NCI-H1105 treated with DMSO at 0.1 percent for 48 hours (cell line): ENCODE measurements around the gene TSPAN7.

Experiments used
- DNase-seq: peaks from one replicate; lab custom pipeline; 2025; lab: John Stamatoyannopoulos, UW

TSPAN7 gene

GRCh38 chrX:38646129-38646528, 84.8 kb downstream of the TSPAN7 start:
- DNase-seq = no peak

GRCh38 chrX:38649221-38649620, 87.9 kb downstream of the TSPAN7 start:
- DNase-seq = no peak

DNA sequence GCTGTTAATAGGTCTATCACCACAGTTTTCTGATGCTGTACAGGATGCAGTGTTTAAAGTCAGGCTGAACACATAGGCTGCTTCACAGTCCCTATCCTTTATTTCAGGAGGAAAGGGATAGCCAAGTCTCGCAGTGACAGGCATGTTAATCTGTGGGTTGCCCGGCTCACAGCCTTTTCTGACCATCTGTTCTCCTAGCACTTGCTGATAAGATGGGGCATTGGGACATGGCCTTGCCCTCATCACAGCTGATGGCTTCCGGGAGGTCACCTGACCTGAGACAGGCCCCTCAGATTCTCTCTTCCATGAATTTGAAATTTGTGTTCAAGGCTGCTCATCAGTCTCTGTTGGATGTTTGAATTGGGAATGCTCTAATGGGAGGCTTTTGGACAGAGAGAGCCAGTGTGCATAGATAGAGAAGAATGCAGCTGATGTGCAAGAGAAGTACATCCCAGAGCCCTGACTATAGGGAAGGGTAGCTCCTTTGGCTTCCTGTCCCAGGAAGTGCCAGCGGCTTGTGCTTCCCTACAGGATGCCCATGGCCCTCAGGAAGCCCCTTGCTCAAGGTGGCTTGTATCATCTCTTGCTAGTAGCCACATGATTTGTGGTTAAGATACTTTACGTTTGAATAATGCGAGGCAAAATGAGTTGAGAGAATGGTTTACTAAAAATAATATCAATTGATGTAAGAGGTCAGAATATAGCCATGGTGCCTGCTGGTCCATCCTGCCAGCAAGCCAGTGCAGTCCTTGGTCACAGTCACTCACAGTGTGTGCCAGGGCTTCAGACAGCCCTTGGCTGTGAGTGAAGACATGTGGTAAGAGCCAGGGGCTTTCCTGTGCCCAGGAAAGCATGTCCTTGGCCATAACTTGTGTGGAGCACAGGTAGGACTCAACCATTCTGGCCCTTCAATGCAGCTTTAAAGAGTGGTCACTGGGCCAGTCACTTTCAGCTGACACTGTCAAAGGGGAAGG, 88.6 kb downstream of the TSPAN7 start:
- DNase-seq = no peak

DNA sequence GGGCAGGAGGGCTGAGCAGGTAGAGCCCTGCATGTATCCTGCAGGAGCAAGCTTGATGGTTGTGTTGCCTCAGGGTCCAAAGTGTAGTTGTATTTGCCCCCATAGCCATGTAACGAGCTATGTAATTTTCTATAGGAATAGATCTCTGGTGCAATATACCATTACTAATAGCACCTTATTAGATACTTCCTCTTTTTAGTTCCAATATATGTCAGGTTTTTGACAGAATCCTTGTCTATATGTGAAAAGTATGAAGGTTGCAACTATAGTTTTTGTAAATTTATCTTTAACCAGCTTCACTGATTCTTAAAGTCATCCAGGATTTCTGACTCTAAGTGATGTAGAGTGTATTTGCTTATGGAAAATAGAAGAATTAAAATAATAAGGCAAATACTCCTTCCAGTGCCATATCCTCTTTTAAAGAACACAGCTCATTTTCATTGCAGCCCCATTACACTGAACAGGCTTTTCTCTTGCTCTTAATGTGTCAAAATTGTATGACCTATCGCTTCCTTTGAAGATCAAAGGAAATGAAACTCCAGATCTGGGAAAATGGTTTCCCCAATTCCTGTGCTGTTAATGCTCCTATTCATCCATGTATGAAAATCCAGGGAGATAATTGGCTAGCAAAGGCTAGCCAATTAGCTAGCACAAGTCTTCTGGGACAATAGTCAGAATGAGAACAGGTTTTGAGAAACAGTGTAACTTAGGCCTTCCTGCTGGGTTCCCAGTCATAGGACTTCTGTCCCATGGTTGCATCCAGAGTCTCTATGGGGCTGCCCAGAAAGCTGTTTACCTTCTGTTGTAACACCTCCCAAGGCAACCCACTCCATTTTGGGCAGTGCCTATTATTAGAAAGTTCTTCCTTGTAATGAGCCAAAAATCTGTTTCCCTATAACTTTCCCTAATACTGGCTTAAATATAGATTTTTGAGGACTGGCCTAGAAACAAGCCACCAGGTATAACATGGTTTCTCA, 90.6 kb downstream of the TSPAN7 start:
- DNase-seq = no peak

DNA sequence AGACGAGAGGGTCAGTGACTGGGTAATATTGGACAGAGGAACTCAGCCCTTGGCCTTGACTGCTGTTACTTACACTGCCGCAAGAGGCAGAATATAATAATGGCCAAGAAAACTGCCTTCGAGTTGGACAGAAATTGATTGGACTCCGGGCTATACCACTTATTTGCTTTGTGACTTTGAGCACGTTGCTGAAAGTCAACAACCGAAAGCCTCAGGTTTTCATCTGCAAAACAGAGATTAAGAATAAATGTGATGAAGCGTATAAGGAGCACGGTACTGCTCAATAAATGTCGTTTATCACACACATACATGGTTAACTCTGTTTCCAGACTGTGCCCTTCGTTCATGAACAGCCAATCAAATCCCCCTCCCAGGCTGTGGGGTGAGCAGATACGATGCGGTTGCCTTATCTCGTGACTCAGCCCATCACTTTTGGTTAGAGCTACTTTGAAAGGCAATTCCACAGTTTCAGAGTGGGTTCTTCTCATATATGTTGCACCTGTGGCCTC, 91.6 kb downstream of the TSPAN7 start:
- DNase-seq = no peak

GRCh38 chrX:38654302-38654701, 93.0 kb downstream of the TSPAN7 start:
- peak; percentile 46 for DNase-seq

- no peak for DNase-seq
Observed at GRCh38 chrX:38656350-38656915, 95.1 kb downstream of the TSPAN7 start.

- DNase-seq = no peak
Observed at GRCh38 chrX:38657562-38657961, 96.2 kb downstream of the TSPAN7 start.

DNA sequence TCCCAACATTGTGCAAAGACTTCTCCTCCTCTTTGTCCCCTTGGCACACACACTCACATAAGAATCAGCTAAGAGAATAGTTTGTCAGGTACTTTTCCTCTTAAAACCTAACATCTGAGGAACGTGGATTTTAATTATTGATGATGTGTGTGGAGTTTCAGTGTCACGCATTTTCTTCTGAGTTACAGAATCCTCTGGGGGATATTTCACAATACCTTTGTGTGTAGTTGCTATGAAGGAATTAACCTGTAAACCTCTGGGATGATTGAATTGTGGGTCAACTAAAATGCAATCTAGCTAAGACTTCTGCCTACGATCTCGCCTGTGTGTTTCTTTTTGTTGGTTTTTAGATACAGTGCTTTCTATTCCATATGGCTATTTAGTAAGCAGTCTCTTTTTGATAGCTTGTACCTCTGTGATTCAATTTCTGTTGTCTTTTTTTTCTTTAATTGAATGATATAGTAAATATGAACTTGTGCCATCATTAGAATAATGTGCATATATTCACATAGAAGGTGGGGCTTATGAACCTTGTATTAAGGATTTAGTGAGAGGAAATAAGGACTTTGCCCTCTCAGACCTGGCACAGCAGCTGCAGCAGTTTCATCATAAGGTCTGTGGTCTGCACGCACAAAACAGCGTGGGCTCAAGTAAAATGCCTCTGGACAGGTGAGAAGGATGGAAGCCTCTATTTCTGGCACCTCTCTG, 99.2 kb downstream of the TSPAN7 start:
- DNase-seq = no peak

DNA sequence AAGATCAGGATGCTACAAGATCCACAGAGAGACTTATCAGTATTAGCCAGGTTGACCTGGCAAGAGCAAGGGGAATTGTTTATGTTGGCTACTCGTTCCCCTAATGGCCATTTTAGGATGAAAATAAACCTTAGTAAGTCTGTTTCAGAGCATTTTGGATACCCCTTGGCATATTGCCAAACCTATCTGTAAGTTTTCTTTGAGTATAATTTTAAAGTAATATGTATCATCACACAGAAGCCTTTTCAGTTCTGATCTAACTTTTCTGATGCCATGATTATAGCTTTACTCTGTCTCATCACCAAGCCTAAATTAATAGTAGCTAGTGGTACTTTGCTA, 99.7 kb downstream of the TSPAN7 start:
- DNase-seq = no peak

GRCh38 chrX:38661561-38661960, 100.2 kb downstream of the TSPAN7 start:
- DNase-seq = no peak

DNA sequence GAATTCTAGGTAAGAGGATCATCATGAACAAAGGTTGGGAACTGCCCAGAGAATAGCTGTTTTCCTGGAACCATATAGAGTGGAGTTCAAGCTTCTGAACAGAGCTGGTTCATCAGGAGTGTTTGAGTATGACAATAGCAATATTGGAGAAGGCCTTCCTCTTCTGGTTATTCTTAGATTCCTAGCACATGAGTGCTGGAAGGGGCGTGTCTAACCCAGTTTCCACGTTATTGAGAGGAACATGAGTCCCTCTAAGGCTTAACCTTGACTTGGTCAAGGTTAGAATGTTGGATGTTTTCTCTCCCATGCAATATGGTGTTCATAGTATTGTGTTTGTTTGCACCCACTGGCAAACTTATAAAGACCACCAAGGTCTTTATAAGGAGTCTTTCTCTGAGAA, 101.3 kb downstream of the TSPAN7 start:
- no peak for DNase-seq

- peak; percentile 35 for DNase-seq
Observed at GRCh38 chrX:38664285-38664684, 102.9 kb downstream of the TSPAN7 start.

DNA sequence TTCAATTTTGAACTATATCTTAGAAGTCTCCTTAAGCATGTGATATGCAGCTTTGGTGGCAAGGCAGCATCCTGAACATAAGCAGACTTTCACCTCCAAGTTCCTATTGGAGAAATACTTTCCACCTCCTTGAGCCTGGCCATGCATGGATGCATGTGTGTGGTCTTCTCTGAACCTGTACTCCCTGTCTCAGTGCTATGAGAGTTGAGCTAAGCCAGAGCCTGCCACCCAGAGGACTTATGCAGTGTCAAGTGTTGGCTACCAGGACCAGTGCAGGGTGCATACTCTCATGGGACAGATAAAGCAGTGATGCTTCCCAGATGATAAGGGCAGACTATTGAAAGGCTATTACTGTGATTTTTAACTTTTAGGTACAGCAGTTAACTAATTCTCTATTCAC, 105.6 kb downstream of the TSPAN7 start:
- DNase-seq = no peak

DNA sequence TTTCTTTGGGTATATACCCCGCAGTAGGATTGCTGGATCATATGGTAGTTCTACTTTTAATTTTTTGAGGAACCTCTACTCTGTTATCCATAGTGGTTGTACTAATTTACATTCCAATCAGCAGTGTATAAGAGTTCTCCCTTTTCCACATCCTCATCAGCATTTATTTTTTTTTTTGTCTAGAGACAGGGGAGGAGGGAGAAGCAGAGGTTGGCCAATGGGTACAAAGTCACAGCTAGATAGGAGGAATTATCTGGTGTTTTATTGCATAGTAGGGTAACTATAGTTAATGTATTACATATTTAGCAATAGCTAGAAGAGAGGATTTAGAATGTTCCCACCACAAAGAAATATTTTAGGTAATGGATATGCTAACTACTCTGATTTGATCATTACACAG, 107.4 kb downstream of the TSPAN7 start:
- no peak for DNase-seq

- no peak for DNase-seq
Observed at GRCh38 chrX:38669428-38669827, 108.1 kb downstream of the TSPAN7 start.

DNA sequence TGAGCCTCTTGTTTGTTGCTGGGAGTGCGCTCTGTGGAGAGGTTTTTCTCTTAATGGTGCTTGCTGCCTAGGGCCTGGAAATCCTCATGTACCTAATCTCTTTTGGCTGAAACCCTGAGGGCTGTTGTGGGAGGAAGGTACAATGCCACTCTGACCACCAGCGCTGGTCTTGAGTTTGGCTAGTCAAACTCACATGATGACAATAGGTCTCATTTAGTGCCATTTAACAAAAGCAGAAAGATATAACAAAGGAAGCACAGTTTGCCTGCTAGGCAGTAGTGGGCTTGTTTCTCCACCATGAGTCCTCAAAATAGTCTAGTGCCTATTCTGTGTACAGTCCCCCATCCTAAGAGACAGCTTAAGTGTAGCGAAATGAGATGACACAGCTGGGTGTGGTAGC, 111.3 kb downstream of the TSPAN7 start:
- DNase-seq = no peak

GRCh38 chrX:38675856-38676255, 114.5 kb downstream of the TSPAN7 start:
- DNase-seq = no peak

DNA sequence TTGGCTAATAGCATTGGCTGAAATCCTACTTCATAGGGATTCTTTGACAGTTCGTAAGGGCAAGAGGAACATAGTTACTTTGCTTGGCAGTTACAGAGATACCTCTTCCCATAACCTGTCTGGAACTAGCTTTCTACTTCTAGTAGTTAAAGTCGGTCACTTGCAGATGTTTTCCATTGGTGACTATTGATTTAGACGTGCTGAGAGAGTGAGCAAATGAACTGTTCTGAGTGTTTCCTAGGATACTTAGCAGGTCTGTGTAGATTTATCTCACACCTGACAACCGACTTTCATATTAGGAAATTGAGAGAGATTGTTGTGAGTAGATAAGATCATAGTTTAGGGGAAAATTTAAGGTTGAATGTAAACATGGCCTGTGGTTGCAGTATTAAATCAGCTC, 116.8 kb downstream of the TSPAN7 start:
- no peak for DNase-seq

DNA sequence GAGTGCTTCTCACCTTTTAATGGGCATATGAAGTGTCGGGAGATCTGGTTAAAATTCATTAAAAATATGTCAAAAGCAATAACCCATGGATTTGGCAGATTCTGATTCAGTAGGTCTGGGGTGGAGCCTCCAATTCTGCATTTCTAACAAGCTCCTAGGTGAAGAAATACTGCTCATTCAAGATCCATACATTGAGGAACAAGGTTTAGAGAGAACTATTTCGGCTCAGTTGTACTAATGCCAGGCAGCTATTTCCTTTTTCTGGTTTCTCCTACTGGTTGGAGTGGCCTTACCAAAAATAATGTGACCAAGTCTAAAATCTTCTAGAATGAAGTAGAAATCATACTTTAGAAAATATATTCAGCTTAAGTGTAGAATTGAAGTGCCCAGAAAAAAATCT, 117.5 kb downstream of the TSPAN7 start:
- no peak for DNase-seq

DNA sequence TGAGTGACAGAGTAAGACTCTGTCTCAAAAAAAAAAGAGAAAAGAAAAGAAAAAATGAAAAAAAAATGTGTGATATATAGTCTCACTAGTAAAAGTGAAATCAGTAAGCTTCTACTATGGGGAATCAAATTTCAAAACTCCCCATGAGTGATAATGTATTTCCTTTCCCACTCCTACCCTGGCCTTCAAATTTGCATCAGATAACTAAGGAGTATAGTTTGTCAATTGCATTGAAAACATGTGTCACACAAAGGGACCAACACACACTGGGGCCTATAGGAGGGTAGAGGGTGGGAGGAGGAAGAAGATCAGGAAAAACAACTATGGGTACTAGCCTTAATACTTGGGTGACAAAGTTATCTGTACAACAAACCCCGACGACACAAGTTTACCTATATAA, 118.4 kb downstream of the TSPAN7 start:
- no peak for DNase-seq

- DNase-seq = no peak
Observed at GRCh38 chrX:38682095-38682494, 120.8 kb downstream of the TSPAN7 start.
